Hepatocyte (in vitro differentiated cells): ENCODE data around the gene PPM1F.

ENCODE experiments used
- EZH2 ChIP-seq: fragments of 200-600 bp; sonication (generic); IDR thresholded peaks from 2 replicates; pipeline ENCODE4 v1.6.1; 2016; ENCODE audit warnings: antibody characterized with exemption, mild to moderate bottlenecking, borderline replicate concordance
- TF ChIP-seq, protein P1 (sequence below): fragments of 200-600 bp; sonication (generic); IDR thresholded peaks from 2 replicates; pipeline ENCODE4 v1.5.1; 2016; ENCODE audit warnings: antibody characterized with exemption, mild to moderate bottlenecking; ENCODE audit not compliant: poor library complexity

- TF ChIP-seq, protein P1, sequence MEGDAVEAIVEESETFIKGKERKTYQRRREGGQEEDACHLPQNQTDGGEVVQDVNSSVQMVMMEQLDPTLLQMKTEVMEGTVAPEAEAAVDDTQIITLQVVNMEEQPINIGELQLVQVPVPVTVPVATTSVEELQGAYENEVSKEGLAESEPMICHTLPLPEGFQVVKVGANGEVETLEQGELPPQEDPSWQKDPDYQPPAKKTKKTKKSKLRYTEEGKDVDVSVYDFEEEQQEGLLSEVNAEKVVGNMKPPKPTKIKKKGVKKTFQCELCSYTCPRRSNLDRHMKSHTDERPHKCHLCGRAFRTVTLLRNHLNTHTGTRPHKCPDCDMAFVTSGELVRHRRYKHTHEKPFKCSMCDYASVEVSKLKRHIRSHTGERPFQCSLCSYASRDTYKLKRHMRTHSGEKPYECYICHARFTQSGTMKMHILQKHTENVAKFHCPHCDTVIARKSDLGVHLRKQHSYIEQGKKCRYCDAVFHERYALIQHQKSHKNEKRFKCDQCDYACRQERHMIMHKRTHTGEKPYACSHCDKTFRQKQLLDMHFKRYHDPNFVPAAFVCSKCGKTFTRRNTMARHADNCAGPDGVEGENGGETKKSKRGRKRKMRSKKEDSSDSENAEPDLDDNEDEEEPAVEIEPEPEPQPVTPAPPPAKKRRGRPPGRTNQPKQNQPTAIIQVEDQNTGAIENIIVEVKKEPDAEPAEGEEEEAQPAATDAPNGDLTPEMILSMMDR: no peak
- TF ChIP-seq EZH2: no peak
Observed at GRCh38 chr22:21981874-21982273, 29.2 kb upstream of the PPM1F start.
